Type B pancreatic cell (in vitro differentiated cells): ENCODE measurements around the gene C17orf107. TPM values are rescaled to one million over a fixed set of nuclear protein-coding genes. Genes with fewer than 3 reads are reported as not detected.
A peak's percentile ranks its signal among the peaks of the same experiment; 100 is the strongest.

ENCODE experiments used
- DNase-seq: peaks from one replicate; pipeline ENCODE4 v3.0.0; 2021; ENCODE audit warnings: mixed read lengths; ENCODE audit not compliant: unreplicated experiment; ENCODE audit errors: extremely low spot score
- H3K27ac Mint-ChIP-seq: 2 replicates; pipeline ENCODE4 v1.8.0; 2021; ENCODE audit warnings: mild to moderate bottlenecking, mixed read lengths
- H3K27me3 Mint-ChIP-seq: 2 replicates; pipeline ENCODE4 v1.8.0; 2021; ENCODE audit warnings: mixed read lengths
- H3K36me3 Mint-ChIP-seq: 2 replicates; pipeline ENCODE4 v1.8.0; 2021; ENCODE audit warnings: mixed read lengths
- H3K4me1 Mint-ChIP-seq: one replicate; pipeline ENCODE4 v1.8.0; 2021; ENCODE audit warnings: mixed read lengths; ENCODE audit not compliant: unreplicated experiment
- H3K4me3 Mint-ChIP-seq: 2 replicates; pipeline ENCODE4 v1.8.0; 2021; ENCODE audit warnings: mild to moderate bottlenecking, mixed read lengths
- H3K9me3 Mint-ChIP-seq: 2 replicates; pipeline ENCODE4 v1.8.0; 2021; ENCODE audit warnings: mixed read lengths
- total RNA-seq: library from RNA; stranded (reverse); gene quantifications from 2 replicates; pipeline ENCODE4 v1.2.1, GENCODE V29; 2021; ENCODE audit warnings: low replicate concordance
- TF ChIP-seq, protein P1 (sequence below): fragments of 200-600 bp; sonication (generic); conservative IDR thresholded peaks from 2 replicates; pipeline ENCODE4 v1.5.0; 2021; ENCODE audit warnings: antibody characterized with exemption, mild to moderate bottlenecking

The C17orf107 gene
- total RNA-seq, 1 donor from 2014 or later: 4.4 TPM

DNA sequence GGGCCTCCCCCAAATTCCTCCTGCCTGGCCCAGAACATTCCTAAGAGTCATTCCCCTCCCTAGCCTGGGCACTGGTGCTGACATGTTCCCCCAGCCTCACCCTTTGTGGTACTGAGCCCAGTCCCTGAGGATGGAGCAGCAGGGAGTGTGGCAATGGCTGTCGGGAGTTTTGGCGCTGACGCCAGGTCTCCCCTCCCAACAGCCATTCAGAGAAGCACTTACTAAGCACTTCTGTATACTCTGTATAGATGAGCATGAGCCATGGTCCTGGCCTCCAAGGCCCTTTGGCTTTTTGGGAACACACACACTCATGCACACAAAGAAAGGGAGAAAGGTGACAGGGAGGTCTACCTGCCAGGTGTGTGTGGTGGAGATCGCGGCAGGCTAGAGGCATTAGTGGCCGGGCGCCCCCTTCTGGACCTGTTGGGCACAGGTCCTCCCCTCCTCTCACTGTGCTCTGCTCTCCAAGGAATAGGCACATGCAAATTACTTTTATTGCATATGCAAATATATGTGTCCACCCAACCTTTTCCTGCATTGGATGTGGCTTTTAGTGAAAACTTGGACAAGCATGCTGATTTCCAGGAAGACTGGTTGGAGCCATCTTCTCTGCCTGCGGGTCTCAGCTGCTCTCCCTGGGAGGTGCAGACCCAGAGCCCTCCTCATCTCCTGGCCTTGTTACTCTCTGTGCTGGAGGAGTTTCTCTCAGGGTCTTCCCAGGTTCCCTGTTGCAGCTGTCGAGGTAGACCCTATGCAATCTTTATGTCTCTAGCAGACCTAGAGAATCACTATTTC, 17.4 kb upstream of the C17orf107 start:
- no peak for DNase-seq
- peaks cover 8% of the 10 kb centered on the region for H3K36me3 Mint-ChIP-seq
- peak overlapping the region; percentile 51 for H3K27ac Mint-ChIP-seq
- no peaks in the 10 kb centered on the region for H3K27me3 Mint-ChIP-seq
- TF ChIP-seq, protein P1, sequence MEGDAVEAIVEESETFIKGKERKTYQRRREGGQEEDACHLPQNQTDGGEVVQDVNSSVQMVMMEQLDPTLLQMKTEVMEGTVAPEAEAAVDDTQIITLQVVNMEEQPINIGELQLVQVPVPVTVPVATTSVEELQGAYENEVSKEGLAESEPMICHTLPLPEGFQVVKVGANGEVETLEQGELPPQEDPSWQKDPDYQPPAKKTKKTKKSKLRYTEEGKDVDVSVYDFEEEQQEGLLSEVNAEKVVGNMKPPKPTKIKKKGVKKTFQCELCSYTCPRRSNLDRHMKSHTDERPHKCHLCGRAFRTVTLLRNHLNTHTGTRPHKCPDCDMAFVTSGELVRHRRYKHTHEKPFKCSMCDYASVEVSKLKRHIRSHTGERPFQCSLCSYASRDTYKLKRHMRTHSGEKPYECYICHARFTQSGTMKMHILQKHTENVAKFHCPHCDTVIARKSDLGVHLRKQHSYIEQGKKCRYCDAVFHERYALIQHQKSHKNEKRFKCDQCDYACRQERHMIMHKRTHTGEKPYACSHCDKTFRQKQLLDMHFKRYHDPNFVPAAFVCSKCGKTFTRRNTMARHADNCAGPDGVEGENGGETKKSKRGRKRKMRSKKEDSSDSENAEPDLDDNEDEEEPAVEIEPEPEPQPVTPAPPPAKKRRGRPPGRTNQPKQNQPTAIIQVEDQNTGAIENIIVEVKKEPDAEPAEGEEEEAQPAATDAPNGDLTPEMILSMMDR: peak; percentile 80
- no peaks in the 10 kb centered on the region for H3K9me3 Mint-ChIP-seq
- H3K4me3 Mint-ChIP-seq: no peak overlapping the region
- H3K4me1 Mint-ChIP-seq: no peaks in the 10 kb centered on the region

DNA sequence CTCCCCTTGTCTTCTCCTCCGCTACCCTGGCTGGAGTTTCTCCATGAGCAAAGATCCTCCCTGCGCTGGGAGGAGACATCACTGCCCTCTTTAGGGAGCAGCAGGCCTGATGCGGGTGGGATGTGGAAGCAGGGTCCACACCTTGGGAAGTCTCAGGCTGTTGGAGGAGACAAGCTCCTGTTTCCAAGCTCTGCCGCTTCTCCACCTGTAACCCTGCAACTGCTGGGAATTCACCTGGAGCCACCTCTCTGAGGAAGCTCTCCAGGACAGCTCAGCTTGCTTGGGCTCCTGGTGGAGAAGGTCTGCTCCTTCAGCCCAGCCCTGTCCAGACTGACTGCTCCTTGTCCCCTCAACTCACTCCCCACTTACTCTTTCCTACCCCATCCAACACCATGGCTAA, 14.8 kb upstream of the C17orf107 start:
- Mint-ChIP-seq H3K27ac (no peak overlapping the region), H3K4me3 (no peak overlapping the region), H3K27me3 (no peaks in the 10 kb centered on the region), H3K36me3 (peaks cover 10% of the 10 kb centered on the region), H3K9me3 (no peaks in the 10 kb centered on the region), H3K4me1 (no peaks in the 10 kb centered on the region)
- TF ChIP-seq, protein P1: no peak
- DNase-seq: no peak

DNA sequence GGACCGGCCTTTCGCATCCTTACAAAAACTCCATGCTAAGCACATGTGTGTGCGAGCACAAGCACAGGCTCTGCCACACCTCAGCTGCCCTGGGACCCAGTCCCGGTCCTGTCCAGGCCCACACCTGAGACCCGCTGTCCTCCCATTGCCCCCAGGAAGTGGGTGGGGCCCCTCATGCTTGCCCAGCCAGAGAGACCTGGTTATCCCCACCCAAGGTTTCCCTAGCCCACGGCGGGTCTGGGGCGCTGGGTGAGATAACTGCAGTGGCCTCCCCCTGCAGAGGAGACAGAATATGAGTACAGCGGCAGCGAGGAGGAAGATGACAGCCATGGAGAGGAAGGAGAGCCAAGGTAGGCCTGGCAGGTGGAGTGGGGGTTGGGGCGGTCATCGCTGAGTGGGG, 12.5 kb upstream of the C17orf107 start:
- Mint-ChIP-seq H3K27me3 (no peaks in the 10 kb centered on the region), H3K27ac (no peak overlapping the region), H3K4me1 (no peaks in the 10 kb centered on the region), H3K4me3 (no peak overlapping the region), H3K36me3 (peaks cover 10% of the 10 kb centered on the region), H3K9me3 (no peaks in the 10 kb centered on the region)
- TF ChIP-seq, protein P1: no peak
- DNase-seq: no peak

DNA sequence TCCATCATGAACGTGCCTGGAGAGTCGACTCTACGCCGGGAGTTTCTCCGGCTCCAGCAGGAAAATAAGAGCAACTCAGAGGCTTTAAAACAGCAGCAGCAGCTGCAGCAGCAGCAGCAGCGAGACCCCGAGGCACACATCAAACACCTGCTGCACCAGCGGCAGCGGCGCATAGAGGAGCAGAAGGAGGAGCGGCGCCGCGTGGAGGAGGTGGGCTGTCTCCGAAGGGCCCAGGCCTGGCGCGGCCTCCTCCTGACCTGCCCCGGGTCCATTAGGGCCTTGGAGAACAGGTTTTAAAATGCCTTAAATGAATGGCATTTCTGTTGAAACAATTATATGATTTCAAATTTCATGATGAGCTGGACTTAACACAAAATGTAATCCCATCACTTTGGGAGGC, 11.8 kb upstream of the C17orf107 start:
- TF ChIP-seq, protein P1: no peak
- no peaks in the 10 kb centered on the region for H3K27me3 Mint-ChIP-seq
- peaks cover 10% of the 10 kb centered on the region for H3K36me3 Mint-ChIP-seq
- H3K4me1 Mint-ChIP-seq: no peaks in the 10 kb centered on the region
- H3K4me3 Mint-ChIP-seq: no peak overlapping the region
- no peak overlapping the region for H3K27ac Mint-ChIP-seq
- H3K9me3 Mint-ChIP-seq: no peaks in the 10 kb centered on the region
- DNase-seq: no peak

DNA sequence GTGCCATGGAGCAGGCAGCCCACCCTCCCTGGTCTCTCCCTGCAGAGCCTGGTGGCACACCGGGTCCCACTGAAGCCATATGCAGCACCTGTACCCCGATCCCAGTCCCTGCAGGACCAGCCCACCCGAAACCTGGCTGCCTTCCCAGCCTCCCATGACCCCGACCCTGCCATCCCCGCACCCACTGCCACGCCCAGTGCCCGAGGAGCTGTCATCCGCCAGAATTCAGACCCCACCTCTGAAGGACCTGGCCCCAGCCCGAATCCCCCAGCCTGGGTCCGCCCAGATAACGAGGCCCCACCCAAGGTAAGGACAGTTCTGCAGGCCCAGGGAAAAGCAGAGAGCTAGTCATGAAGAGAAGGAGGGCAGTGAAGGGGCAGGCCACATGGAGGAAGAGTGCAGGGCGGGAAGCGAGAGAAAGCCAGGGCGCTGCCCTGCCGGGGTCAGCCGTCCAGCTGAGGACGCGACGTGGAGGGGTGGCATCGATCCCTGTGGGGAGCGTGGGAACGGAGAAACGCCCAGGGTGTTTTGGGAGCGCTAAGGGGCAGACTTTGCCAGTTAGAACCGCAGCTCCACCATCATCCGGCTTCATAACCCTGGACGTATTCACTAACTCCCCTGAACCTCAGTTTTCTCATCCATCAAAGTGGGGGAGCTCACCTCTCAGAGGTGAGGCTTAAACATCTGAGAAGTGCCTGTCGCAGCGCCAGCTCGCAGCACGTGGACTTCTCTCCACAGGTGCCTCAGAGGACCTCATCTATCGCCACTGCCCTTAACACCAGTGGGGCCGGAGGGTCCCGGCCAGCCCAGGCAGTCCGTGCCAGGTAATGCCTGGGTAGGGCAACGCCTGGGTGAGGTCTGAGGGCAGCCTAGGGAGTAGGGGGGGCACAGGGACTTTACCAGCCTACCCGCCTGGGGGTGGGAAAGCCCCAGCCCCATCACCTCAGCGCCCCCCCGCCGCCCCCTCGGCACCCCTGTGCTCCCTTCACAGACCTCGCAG, 7.6 kb upstream of the C17orf107 start:
- Mint-ChIP-seq H3K27me3 (no peaks in the 10 kb centered on the region), H3K4me3 (no peak overlapping the region), H3K4me1 (no peaks in the 10 kb centered on the region), H3K9me3 (no peaks in the 10 kb centered on the region), H3K27ac (no peak overlapping the region), H3K36me3 (peaks cover 5% of the 10 kb centered on the region)
- DNase-seq: no peak
- TF ChIP-seq, protein P1: no peak
